Ishikawa (cell line): ENCODE results near the gene EML6.

Experiments used
- CEBPB ChIP-seq: IDR thresholded peaks from 2 replicates; pipeline ENCODE4 v1.6.1; 2012
- CREB1 ChIP-seq: IDR thresholded peaks from 2 replicates; pipeline ENCODE4 v1.6.1; 2012; ENCODE audit warnings: low read depth
- EGR1 ChIP-seq: IDR thresholded peaks from 2 replicates; pipeline ENCODE4 v1.6.1; 2012
- EP300 ChIP-seq: IDR thresholded peaks from 2 replicates; pipeline ENCODE4 v1.6.1; 2012; ENCODE audit warnings: borderline replicate concordance
- FOXM1 ChIP-seq: IDR thresholded peaks from 2 replicates; pipeline ENCODE4 v1.6.1; 2012; ENCODE audit warnings: low read depth, borderline replicate concordance
- MAX ChIP-seq: IDR thresholded peaks from 2 replicates; pipeline ENCODE4 v1.6.1; 2012
- NFIC ChIP-seq: IDR thresholded peaks from 2 replicates; pipeline ENCODE4 v1.6.1; 2012
- RAD21 ChIP-seq: IDR thresholded peaks from 2 replicates; pipeline ENCODE4 v1.6.1; 2012; ENCODE audit warnings: low read depth
- REST ChIP-seq: IDR thresholded peaks from 2 replicates; pipeline ENCODE4 v1.6.1; 2012; ENCODE audit warnings: low read depth, mild to moderate bottlenecking
- TAF1 ChIP-seq: IDR thresholded peaks from 2 replicates; pipeline ENCODE4 v1.6.1; 2012; ENCODE audit warnings: low read depth, mild to moderate bottlenecking
- TCF12 ChIP-seq: IDR thresholded peaks from 2 replicates; pipeline ENCODE4 v1.6.1; 2012; ENCODE audit warnings: low read depth
- TEAD4 ChIP-seq: IDR thresholded peaks from 2 replicates; pipeline ENCODE4 v1.6.1; 2012
- USF1 ChIP-seq: IDR thresholded peaks from 2 replicates; pipeline ENCODE4 v1.6.1; 2012
- YY1 ChIP-seq: IDR thresholded peaks from 2 replicates; pipeline ENCODE4 v1.6.1; 2012; ENCODE audit warnings: low read depth
- ZBTB7A ChIP-seq: IDR thresholded peaks from 2 replicates; pipeline ENCODE4 v1.6.1; 2012; ENCODE audit warnings: low read depth

Gene EML6

GRCh38 chr2:54834721-54835120 is 111.3 kb downstream of the EML6 start:
- TF ChIP-seq NFIC = no peak
- TF ChIP-seq ZBTB7A = no peak
- no peak for TF ChIP-seq FOXM1
- TF ChIP-seq TAF1 = no peak
- TF ChIP-seq TEAD4 = no peak

- TF ChIP-seq TCF12 (no peak), TEAD4 (no peak), EP300 (no peak), REST (no peak), USF1 (no peak), ZBTB7A (no peak), MAX (no peak), CREB1 (no peak), NFIC (no peak), CEBPB (no peak), TAF1 (no peak), FOXM1 (no peak), RAD21 (no peak), EGR1 (no peak), YY1 (no peak)
Observed at GRCh38 chr2:54836477-54836876, 113.0 kb downstream of the EML6 start.

GRCh38 chr2:54838585-54839035 is 115.1 kb downstream of the EML6 start:
- TF ChIP-seq CEBPB = no peak
- TF ChIP-seq RAD21 = peak; percentile 78

- no peak for TF ChIP-seq CEBPB
- no peak for TF ChIP-seq EP300
- no peak for TF ChIP-seq FOXM1
- no peak for TF ChIP-seq REST
- TF ChIP-seq USF1 = peak; percentile 29; the same call in 1 of the 2 replicates
- TF ChIP-seq NFIC = no peak
- TF ChIP-seq YY1 = no peak
- TF ChIP-seq CREB1 = no peak
Observed at GRCh38 chr2:54839461-54840255, 116.2 kb downstream of the EML6 start.

- no peak for TF ChIP-seq EGR1
- TF ChIP-seq CREB1 = no peak
- no peak for TF ChIP-seq TCF12
- TF ChIP-seq CEBPB = no peak
- no peak for TF ChIP-seq TEAD4
- TF ChIP-seq TAF1 = no peak
- no peak for TF ChIP-seq ZBTB7A
- TF ChIP-seq EP300 = no peak
- no peak for TF ChIP-seq NFIC
- TF ChIP-seq YY1 = no peak
- TF ChIP-seq MAX = no peak
- no peak for TF ChIP-seq RAD21
- no peak for TF ChIP-seq USF1
- TF ChIP-seq FOXM1 = no peak
- TF ChIP-seq REST = no peak
Observed at GRCh38 chr2:54840559-54841468, 117.4 kb downstream of the EML6 start.
